A172 (cell line): Measurements from ENCODE around the gene DNPH1. TPM values are rescaled to one million over a fixed set of nuclear protein-coding genes. Genes with fewer than 3 reads are reported as not detected.

ENCODE experiments used
- DNase-seq: peaks from one replicate; pipeline ENCODE4 v3.0.0-alpha.2; 2015; ENCODE audit warnings: low spot score
- total RNA-seq: library from RNA; depleted of rRNA; stranded (reverse); fragments of >200 nt; shearing (Covaris generic); gene quantifications from 2 replicates; pipeline ENCODE4 v1.2.3, GENCODE V29; 2014; rRNA removed

Gene DNPH1
- 120 and 173 TPM in 2 replicates for total RNA-seq

GRCh38 chr6:43228951-43229802, at the start of gene DNPH1:
Gene DNPH1, minus strand, starts transcription at chr6:43229481. Its CDS starts 25 bp downstream, at chr6:43229456.
- DNase-seq: peak; percentile 37

GRCh38 chr6:43278524-43279078, 49.3 kb upstream of the DNPH1 start:
- DNase-seq: peak; percentile 52

- no peak for DNase-seq
Observed at GRCh38 chr6:43277643-43278523, 48.6 kb upstream of the DNPH1 start.

GRCh38 chr6:43277306-43277642, 48.0 kb upstream of the DNPH1 start:
- DNase-seq: no peak

GRCh38 chr6:43276577-43277305, 47.5 kb upstream of the DNPH1 start:
- no peak for DNase-seq

GRCh38 chr6:43275801-43276576, 46.7 kb upstream of the DNPH1 start:
- no peak for DNase-seq

GRCh38 chr6:43274916-43275597, 45.8 kb upstream of the DNPH1 start:
- no peak for DNase-seq

GRCh38 chr6:43274127-43274915, 45.0 kb upstream of the DNPH1 start:
- DNase-seq: no peak

GRCh38 chr6:43273707-43274106, 44.4 kb upstream of the DNPH1 start:
- no peak for DNase-seq

- no peak for DNase-seq
Observed at GRCh38 chr6:43271944-43272343, 42.7 kb upstream of the DNPH1 start.

- DNase-seq: no peak
Observed at GRCh38 chr6:43271103-43271815, 42.0 kb upstream of the DNPH1 start.

GRCh38 chr6:43269273-43270007, 40.2 kb upstream of the DNPH1 start:
- no peak for DNase-seq

GRCh38 chr6:43268782-43269272, 39.5 kb upstream of the DNPH1 start:
- DNase-seq: no peak

GRCh38 chr6:43268355-43268700, 39.0 kb upstream of the DNPH1 start:
- no peak for DNase-seq

GRCh38 chr6:43267619-43268354, 38.5 kb upstream of the DNPH1 start:
- DNase-seq: no peak

- no peak for DNase-seq
Observed at GRCh38 chr6:43265564-43265963, 36.3 kb upstream of the DNPH1 start.

- no peak for DNase-seq
Observed at GRCh38 chr6:43264599-43265145, 35.4 kb upstream of the DNPH1 start.
